ENCODE results near the gene KDM4F. TPM values are rescaled to one million over a fixed set of nuclear protein-coding genes. Genes with fewer than 3 reads are reported as not detected.
A peak's percentile ranks its signal among the peaks of the same experiment; 100 is the strongest.
"Not testable (repeated sequence)": the region's sequence is repeated elsewhere in the genome, so short reads cannot be mapped to it uniquely, and the experiment has no call there.

KDM4F gene
- total RNA-seq, 4 donors from 2014 or later, result not detected

DNA sequence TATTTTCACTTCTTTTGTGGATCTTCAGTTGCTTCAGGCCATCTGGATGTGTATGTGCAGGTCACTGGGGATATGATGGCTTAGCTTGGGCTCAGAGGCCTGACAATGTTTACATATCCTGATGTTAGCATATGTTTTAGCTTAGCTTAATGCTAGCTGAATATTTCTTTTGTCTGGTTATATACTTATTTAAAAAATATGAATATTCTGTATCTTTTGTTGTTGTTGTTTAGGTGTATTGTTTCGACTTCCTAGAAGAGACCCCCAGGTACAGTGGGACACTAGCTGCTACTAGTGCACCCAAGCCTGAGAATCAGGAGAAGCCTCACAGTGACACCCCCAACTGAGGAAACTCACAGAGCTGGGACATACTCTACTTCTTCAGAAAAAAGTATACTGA, 24.3 kb upstream of the KDM4F start, which contains the start of gene KDM4E:
Gene KDM4E (plus strand): TSS at position 301 of the 400 bp plus-strand sequence. CDS start 300 bp downstream, outside the sequence.
- no peak within 1 kb of the TSS for H3K4me3 ChIP-seq
- no peak for DNase-seq
- H3K27me3 ChIP-seq, result no peaks in the 10 kb centered on the region
- H3K36me3 ChIP-seq, result no peaks in the 10 kb centered on the region
- H3K9me3 ChIP-seq, result no peaks in the 10 kb centered on the region
- no peaks in the 10 kb centered on the region for H3K4me1 ChIP-seq
- TF ChIP-seq, protein P1, sequence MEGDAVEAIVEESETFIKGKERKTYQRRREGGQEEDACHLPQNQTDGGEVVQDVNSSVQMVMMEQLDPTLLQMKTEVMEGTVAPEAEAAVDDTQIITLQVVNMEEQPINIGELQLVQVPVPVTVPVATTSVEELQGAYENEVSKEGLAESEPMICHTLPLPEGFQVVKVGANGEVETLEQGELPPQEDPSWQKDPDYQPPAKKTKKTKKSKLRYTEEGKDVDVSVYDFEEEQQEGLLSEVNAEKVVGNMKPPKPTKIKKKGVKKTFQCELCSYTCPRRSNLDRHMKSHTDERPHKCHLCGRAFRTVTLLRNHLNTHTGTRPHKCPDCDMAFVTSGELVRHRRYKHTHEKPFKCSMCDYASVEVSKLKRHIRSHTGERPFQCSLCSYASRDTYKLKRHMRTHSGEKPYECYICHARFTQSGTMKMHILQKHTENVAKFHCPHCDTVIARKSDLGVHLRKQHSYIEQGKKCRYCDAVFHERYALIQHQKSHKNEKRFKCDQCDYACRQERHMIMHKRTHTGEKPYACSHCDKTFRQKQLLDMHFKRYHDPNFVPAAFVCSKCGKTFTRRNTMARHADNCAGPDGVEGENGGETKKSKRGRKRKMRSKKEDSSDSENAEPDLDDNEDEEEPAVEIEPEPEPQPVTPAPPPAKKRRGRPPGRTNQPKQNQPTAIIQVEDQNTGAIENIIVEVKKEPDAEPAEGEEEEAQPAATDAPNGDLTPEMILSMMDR (IDR thresholded peaks at IDR 0.05), result no peak
- no peak for TF ChIP-seq POLR2A (IDR thresholded peaks at IDR 0.05)
- no peak within 1 kb of the TSS for H3K27ac ChIP-seq

DNA sequence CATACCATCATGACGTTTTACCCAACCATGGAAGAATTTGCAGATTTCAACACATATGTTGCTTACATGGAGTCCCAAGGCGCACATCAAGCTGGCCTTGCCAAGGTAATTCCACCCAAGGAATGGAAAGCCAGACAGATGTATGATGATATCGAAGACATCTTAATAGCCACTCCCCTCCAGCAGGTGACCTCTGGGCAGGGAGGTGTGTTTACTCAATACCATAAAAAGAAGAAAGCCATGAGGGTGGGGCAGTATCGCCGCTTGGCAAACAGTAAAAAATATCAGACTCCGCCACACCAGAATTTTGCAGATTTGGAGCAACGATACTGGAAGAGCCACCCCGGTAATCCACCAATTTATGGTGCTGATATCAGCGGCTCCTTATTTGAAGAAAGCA, 23.6 kb upstream of the KDM4F start:
- not testable (repeated sequence) for H3K27ac ChIP-seq, H3K27me3 ChIP-seq, H3K4me1 ChIP-seq, H3K4me3 ChIP-seq, DNase-seq, H3K9me3 ChIP-seq, H3K36me3 ChIP-seq

DNA sequence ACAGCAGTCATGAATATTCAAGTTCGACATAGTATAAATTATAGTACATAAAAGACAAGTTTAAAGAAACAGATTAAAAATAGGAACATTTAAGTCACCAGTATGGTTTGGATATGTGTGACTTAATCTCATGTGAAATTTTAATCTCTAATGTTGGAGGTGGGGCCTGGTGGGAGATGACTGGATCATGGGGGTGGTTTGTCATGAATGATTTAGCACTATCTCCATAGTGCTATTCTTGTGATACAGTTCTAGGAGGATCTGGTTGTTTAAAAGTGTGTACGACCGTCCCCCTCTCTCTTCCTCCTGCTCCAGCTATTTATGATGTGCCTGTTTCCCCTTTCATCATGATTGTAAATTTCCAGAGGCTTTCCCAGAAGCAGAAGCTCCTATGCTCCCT, 20.9 kb upstream of the KDM4F start:
- no peak for DNase-seq
- Histone ChIP-seq H3K4me3 (no peak overlapping the region), H3K36me3 (no peaks in the 10 kb centered on the region), H3K27me3 (no peaks in the 10 kb centered on the region), H3K9me3 (no peaks in the 10 kb centered on the region), H3K27ac (no peak overlapping the region), H3K4me1 (no peaks in the 10 kb centered on the region)
- no peak for TF ChIP-seq POLR2A (IDR thresholded peaks at IDR 0.05)
- TF ChIP-seq, protein P1 (IDR thresholded peaks at IDR 0.05), result no peak

DNA sequence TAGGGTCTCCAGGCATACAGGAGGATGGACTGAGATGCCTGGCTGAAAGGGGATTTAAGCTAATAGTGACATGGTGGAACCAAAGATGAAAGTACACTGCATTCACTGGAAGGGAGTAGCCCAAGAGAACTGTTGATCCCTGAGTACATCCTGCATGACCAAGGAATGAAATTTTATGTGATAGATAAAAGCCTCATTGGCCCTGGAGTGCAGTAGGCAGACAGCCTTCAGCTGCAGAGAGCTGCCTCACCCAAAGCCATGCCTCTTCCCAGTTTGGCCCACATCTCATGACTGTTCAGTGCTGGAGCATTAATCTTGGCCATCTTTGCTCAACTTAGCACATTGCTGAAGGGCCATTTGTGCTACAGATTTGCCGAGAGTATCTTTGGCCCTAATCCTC, 16.2 kb upstream of the KDM4F start:
- no peaks in the 10 kb centered on the region for H3K36me3 ChIP-seq
- no peaks in the 10 kb centered on the region for H3K9me3 ChIP-seq
- TF ChIP-seq, protein P1 (IDR thresholded peaks at IDR 0.05), result no peak
- no peak for TF ChIP-seq POLR2A (IDR thresholded peaks at IDR 0.05)
- H3K27ac ChIP-seq, result no peak overlapping the region
- H3K27me3 ChIP-seq, result no peaks in the 10 kb centered on the region
- no peaks in the 10 kb centered on the region for H3K4me1 ChIP-seq
- no peak overlapping the region for H3K4me3 ChIP-seq
- DNase-seq, result no peak

DNA sequence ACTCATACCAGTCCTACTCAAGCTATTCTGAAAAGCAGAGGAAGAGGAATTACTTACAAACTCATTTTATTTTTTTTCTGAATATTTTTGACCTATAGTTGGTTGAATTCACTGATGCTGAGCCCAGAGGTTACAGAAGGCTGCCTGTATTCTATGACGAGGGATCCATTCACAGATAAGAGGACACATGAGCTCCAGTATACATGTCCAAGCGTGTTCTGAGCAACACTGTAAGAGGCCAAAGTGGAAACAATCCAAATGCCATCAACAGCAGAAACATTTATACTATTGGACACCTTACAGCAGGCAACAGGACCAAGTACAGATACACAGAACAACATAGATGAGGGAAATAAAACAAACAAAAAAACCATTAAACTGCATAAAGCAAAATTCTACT, 13.9 kb upstream of the KDM4F start:
- no peak overlapping the region for H3K27ac ChIP-seq
- no peak overlapping the region for H3K4me3 ChIP-seq
- TF ChIP-seq POLR2A (IDR thresholded peaks at IDR 0.05), result no peak
- TF ChIP-seq, protein P1 (IDR thresholded peaks at IDR 0.05), result no peak
- no peaks in the 10 kb centered on the region for H3K4me1 ChIP-seq
- no peaks in the 10 kb centered on the region for H3K9me3 ChIP-seq
- DNase-seq, result no peak
- H3K36me3 ChIP-seq, result no peaks in the 10 kb centered on the region
- no peaks in the 10 kb centered on the region for H3K27me3 ChIP-seq

DNA sequence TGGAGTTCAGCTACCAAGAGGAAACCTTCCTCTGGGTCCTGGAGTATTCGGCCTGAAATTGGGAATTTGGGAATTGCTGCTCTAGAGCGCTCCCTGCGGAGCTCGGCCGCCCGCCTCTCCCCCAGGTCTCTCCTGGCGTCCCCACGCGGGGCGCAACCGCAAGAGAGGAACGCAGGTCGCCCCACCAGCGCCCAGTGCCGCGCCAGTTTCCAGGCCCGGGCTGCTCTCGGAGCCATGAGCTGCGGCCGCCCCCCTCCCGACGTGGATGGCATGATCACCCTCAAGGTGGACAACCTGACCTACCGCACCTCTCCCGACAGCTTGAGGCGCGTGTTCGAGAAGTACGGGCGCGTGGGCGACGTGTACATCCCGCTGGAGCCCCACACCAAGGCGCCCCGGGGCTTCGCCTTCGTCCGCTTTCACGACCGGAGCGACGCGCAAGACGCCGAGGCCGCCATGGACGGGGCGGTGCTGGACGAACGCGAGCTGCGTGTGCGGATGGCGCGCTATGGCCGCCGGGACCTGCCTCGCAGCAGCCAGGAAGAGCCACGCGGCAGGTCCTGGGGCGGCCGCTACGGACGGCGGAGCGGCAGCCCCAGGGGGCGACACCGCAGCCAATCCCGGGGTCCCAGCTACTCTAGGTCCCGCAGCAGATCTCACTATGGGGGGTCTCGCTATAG, 11.7 kb upstream of the KDM4F start:
- H3K4me3 ChIP-seq, result peak overlapping the region in 3 of 4 donors; percentile 22 to 34 (median 22)
- H3K4me1 ChIP-seq, H3K9me3 ChIP-seq, H3K36me3 ChIP-seq, H3K27me3 ChIP-seq, H3K27ac ChIP-seq, DNase-seq: not testable (repeated sequence)

DNA sequence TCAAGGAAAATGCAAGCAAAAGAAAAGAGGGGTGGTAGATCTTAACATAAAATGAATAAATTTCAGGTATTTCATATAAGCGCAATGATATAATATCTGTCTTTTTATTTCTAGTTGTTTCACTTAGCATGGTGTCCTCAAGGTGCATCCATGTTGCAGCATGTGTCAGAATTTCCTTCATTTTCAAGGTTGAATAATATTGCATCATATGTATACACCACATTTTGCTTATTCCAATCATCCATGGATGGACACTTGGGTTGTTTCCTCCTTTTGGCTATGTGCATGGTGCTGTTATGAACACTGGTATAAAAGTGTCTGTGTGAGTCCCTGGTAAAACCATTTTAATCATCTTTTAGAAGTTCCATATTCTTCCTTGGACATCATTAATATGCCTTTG, 7.0 kb upstream of the KDM4F start:
- DNase-seq, result no peak
- TF ChIP-seq, protein P1 (IDR thresholded peaks at IDR 0.05), result no peak
- TF ChIP-seq POLR2A (IDR thresholded peaks at IDR 0.05), result no peak
- H3K36me3 ChIP-seq, result no peaks in the 10 kb centered on the region
- no peak overlapping the region for H3K4me3 ChIP-seq
- H3K27me3 ChIP-seq, result no peaks in the 10 kb centered on the region
- H3K9me3 ChIP-seq, result no peaks in the 10 kb centered on the region
- H3K27ac ChIP-seq, result no peak overlapping the region
- H3K4me1 ChIP-seq, result no peaks in the 10 kb centered on the region
